ENCODE measurements around the gene TMA7.

- no peak for TF ChIP-seq CTCF (IDR thresholded peaks at IDR 0.05)
- no peak for TF ChIP-seq POLR2A (IDR thresholded peaks at IDR 0.05)
- peak in 2 of 3 donors; percentile 11 to 28 for TF ChIP-seq POLR2AphosphoS5 (IDR thresholded peaks at IDR 0.05)
- no peak for TF ChIP-seq EP300 (IDR thresholded peaks at IDR 0.05; ENCODE audit: low read depth)
Observed at GRCh38 chr3:48466386-48467109, 26.5 kb downstream of the TMA7 start.
